ENCODE data around the gene AURKA. TPM values are rescaled to one million over a fixed set of nuclear protein-coding genes. Genes with fewer than 3 reads are reported as not detected.
A peak's percentile ranks its signal among the peaks of the same experiment; 100 is the strongest.

AURKA gene
- total RNA-seq, 1 experiment from 2014 or later: 100 TPM

GRCh38 chr20:56368351-56369134 lies 23.5 kb downstream of the AURKA start:
- no peak for DNase-seq (ENCODE audit: low spot score)
- in situ Hi-C loops (cut with HindIII; ENCODE audit: low sequenced_read_pairs): no loop called here

GRCh38 chr20:56363491-56363890 lies 28.5 kb downstream of the AURKA start:
- in situ Hi-C loops (cut with HindIII; ENCODE audit: low sequenced_read_pairs): no loop called here
- no peak for DNase-seq (ENCODE audit: low spot score)

- in situ Hi-C loops (cut with HindIII; ENCODE audit: low sequenced_read_pairs): no loop called here
- no peak for DNase-seq (ENCODE audit: low spot score)
Observed at GRCh38 chr20:56362833-56363413, 29.1 kb downstream of the AURKA start.

- DNase-seq (ENCODE audit: low spot score): no peak
- in situ Hi-C loops (cut with HindIII; ENCODE audit: low sequenced_read_pairs): no loop called here
Observed at GRCh38 chr20:56361900-56362299, 30.1 kb downstream of the AURKA start.

DNA sequence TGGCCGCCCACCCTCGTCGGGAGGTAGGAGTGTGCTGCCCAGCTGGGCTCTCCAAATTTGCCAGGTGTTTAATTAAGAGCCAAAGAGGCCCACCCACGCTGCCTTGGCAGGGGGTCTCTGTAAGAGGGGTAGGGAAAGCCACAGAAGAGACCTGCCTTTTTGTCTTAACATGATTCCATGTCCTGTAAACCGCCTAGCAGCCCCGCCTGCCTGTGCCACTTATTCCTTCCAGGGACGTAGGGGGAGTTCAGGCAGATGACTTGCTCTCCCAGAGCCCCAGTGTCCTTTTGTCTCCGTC lies 31.2 kb downstream of the AURKA start:
- no peak for DNase-seq (ENCODE audit: low spot score)
- in situ Hi-C loops (cut with HindIII; ENCODE audit: low sequenced_read_pairs): no loop called here

DNA sequence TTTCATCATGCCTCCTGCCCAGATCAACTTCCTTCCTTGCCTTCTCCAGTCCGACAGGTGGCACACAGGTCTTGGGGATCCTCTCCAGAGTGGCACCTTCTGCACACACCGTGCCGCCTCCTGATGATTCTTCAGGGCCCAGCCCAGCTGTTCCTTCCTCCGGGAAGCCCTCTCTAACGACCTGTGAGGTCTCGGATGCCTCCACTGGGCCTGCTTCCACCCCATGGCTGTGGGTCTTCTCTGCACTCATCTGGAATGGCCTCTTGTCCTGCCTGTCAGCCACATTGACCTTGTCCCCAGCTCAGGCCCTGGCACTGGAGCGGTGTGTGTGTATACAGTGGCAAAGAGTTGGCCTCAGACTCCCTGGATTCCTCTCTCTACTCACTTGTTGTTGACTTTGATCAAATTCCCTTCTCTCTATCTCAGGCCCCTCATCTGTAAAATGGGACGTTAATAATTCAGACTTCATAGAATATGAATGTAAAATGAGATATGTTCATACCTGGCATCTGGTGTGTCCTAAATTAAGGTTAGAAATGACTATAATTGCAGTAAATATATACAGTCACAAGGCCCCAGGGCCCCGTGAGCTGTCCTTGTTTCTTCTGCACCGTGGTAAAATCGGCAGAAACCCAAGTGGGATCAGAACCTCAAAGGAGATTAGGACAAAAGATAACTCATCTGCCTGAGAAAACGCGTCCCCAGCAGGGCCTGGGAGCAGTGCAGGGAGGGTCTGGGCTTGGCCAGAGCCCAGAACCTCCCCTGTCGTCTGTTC lies 31.7 kb downstream of the AURKA start:
- no peak for DNase-seq (ENCODE audit: low spot score)
- in situ Hi-C loops (cut with HindIII; ENCODE audit: low sequenced_read_pairs): no loop called here

- in situ Hi-C loops (cut with HindIII; ENCODE audit: low sequenced_read_pairs): no loop called here
- peak; percentile 64 for DNase-seq (ENCODE audit: low spot score)
Observed at GRCh38 chr20:56359212-56360132, 32.5 kb downstream of the AURKA start.

DNA sequence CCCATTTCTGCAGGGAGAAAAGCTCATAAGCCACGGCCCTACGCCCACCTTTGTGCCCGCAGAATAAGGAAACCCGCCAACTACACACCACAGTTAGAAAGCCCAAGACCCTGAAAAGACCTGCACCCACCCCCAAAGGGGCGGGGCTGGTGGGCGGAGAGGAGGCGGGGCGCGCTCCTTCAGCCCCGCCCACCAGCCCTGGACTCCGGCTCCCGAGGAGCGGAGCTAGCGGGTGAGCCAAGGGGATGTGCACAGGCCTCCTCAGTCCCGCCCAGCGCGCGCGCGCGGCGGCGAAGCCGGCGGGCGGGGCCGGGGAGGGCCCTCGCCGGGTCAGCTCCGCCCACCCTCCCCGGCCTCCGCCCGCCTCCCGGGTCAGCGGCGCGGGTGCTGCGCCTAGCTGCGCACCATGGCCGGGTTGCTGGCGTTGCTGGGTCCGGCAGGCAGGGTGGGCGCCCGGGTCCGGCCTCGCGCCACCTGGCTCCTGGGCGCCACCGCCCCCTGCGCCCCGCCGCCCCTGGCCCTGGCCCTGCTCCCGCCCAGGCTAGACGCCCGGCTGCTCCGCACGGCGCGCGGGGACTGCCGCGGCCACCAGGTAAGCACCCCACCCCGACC lies 33.3 kb downstream of the AURKA start, which contains the start of gene FAM210B:
Gene FAM210B, plus strand, starts transcription at position 375 of the 612 bp plus-strand sequence. Its CDS starts 32 bp downstream, at position 407.
- DNase-seq (ENCODE audit: low spot score): peak; percentile 91
- in situ Hi-C loops (cut with HindIII; ENCODE audit: low sequenced_read_pairs): no loop called here

- in situ Hi-C loops (cut with HindIII; ENCODE audit: low sequenced_read_pairs): no loop called here
- peak; percentile 17 for DNase-seq (ENCODE audit: low spot score)
Observed at GRCh38 chr20:56358070-56358469, 33.9 kb downstream of the AURKA start.

GRCh38 chr20:56353356-56353755 lies 38.7 kb downstream of the AURKA start:
- no peak for DNase-seq (ENCODE audit: low spot score)
- in situ Hi-C loops (cut with HindIII; ENCODE audit: low sequenced_read_pairs): no loop called here

DNA sequence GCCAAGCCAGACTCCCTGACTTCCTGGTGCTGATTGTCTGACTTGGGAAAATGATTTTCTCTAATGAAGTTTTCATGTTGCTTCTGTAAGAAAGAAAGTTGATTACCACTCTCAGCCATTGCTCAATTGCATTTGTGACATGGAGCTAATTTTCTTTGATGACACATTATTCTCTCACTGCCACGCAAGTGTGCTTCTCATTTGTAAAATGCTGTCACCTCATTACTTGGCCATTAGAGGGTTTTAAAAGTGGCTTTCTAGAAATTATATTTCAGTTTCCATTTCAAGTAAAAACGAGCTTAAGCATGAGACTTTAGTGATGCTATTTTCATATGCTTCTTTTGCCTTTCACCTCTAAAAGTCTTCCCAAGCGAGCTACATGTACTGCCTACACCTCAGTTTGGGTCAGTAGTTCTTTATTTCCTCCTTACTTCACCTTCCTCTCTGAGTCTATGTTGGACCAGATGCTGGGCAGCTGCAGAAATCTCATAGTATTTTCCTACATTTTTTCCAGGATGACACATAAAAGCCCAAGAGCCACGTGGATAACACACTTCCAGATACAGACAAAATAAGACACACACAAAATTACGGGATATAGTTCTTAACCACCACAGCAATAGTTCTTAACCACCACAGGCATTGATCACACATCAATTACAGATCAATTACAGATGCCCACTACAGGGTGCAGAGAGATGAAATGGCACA lies 39.5 kb downstream of the AURKA start:
- no peak for DNase-seq (ENCODE audit: low spot score)
- in situ Hi-C loops (cut with HindIII; ENCODE audit: low sequenced_read_pairs): no loop called here

DNA sequence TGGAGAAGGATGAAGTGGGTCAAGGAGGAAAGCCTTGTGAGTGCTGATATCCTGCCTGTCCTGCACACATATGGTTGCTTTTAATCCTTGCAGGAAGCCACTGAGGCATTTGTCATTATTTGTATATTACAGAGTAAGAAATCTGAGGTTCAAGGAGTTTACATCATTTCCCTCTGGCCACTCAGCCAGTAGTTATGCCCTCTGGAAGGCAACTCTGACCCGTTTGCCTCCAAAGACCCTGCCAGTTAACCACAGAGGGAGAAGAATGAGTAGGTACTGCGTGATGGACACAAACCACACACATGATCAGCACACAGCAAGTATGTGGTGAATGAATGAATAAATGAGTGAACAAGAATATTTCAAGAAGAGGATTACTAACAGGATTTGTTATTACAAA lies 41.2 kb downstream of the AURKA start:
- in situ Hi-C loops (cut with HindIII; ENCODE audit: low sequenced_read_pairs): no loop called here
- DNase-seq (ENCODE audit: low spot score): no peak

DNA sequence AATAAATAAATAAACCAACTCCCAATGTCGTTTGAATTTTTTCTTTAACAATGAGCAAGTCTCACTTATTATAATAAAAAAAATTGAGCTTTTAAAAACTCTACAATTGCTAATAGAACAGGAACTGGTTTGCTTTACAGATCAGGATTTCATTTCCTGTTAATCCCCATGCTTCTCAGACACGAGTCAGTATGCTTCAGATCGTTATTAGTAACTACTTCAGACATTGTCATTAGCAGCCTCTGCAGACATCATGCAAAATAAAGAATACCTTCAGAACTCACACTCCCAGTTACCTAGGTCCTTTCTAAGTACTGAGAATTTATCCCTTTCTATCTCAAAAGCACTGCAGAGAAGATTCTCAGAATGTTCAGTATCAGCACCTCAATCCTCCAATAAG lies 43.3 kb downstream of the AURKA start:
- DNase-seq (ENCODE audit: low spot score): no peak
- in situ Hi-C loops (cut with HindIII; ENCODE audit: low sequenced_read_pairs): no loop called here

- no peak for DNase-seq (ENCODE audit: low spot score)
- in situ Hi-C loops (cut with HindIII; ENCODE audit: low sequenced_read_pairs): no loop called here
Observed at GRCh38 chr20:56348305-56348693, 43.7 kb downstream of the AURKA start.

GRCh38 chr20:56347628-56348304 lies 44.2 kb downstream of the AURKA start:
- no peak for DNase-seq (ENCODE audit: low spot score)
- in situ Hi-C loops (cut with HindIII; ENCODE audit: low sequenced_read_pairs): no loop called here

DNA sequence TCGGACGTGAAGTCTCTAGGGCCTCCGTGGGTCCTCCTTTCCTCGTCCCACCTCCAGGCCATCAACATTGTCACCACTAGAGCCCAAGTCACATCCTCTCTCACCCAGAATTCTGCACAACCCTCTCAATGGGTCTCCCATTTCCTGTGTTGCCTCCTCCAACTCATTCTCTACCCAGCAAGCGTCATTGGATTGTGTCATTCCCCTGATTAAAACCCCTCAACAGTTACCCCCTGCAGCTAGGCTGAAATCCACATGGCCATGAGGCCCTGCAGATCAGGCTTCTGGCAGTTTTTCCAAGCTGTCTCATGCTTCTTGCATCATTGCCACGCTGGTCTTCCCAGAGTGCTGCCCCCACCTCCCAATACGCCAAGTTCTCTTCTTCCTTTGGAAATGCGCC lies 46.1 kb downstream of the AURKA start:
- in situ Hi-C loops (cut with HindIII; ENCODE audit: low sequenced_read_pairs): no loop called here

GRCh38 chr20:56343861-56344381 lies 48.1 kb downstream of the AURKA start:
- in situ Hi-C loops (cut with HindIII; ENCODE audit: low sequenced_read_pairs): no loop called here

More for the DNA sequence above, 46.1 kb downstream of the AURKA start:
- DNase-seq (ENCODE audit: low spot score): no peak

GRCh38 chr20:56342783-56343182 lies 49.2 kb downstream of the AURKA start:
- in situ Hi-C loops (cut with HindIII; ENCODE audit: low sequenced_read_pairs): no loop called here
- DNase-seq (ENCODE audit: low spot score): no peak

More at GRCh38 chr20:56343861-56344381, 48.1 kb downstream of the AURKA start:
- peak; percentile 7 for DNase-seq (ENCODE audit: low spot score)

All from G401 (cell line).